Breast epithelium (tissue), 4 donors: ENCODE data around the gene TCEAL7. TPM values are rescaled to one million over a fixed set of nuclear protein-coding genes. Genes with fewer than 3 reads are reported as not detected.

Experiments used
- DNase-seq, 2 donors: peaks; one replicate each; pipeline ENCODE4 v3.0.0-alpha.2; 2019; ENCODE audit warnings: low spot score in 2 of 2
- H3K27ac ChIP-seq, 2 donors: fragments of 200-600 bp; sonication (generic) in 1 of 2; one replicate each; pipeline ENCODE4 v1.5.1; 2016 to 2019; ENCODE audit warnings: mild to moderate bottlenecking in 1 of 2
- H3K27me3 ChIP-seq, 2 donors: fragments of 200-600 bp; sonication (generic) in 1 of 2; one replicate each; pipeline versions ENCODE4 v1.5.1 to v1.6.0; 2017 to 2019; ENCODE audit warnings: control low read depth in 1 of 2, mild to moderate bottlenecking in 1 of 2
- H3K36me3 ChIP-seq: fragments of 200-600 bp; one replicate; pipeline ENCODE4 v1.5.1; 2019
- H3K4me1 ChIP-seq, 2 donors: fragments of 200-600 bp; sonication (generic); one replicate each; pipeline ENCODE4 v1.5.1; 2016 to 2019; ENCODE audit warnings: control low read depth in 1 of 2
- H3K4me3 ChIP-seq, 3 donors: fragments of 200-600 bp; sonication (generic); 1 replicate in 2 of 3; 2 replicates in 1 of 3; pipeline ENCODE4 v1.5.1; 2016 to 2019; ENCODE audit warnings: mild to moderate bottlenecking in 3 of 3, moderate library complexity in 2 of 3
- H3K9me3 ChIP-seq, 2 donors: fragments of 200-600 bp; sonication (generic) in 1 of 2; one replicate each; pipeline ENCODE4 v1.5.1; 2016 to 2019; ENCODE audit warnings: control low read depth in 1 of 2
- CTCF ChIP-seq, 3 donors: fragments of 450-650 bp; IDR thresholded peaks; one replicate each; pipeline ENCODE4 v1.5.1; 2016 to 2017; ENCODE audit warnings: antibody characterized with exemption in 3 of 3, mild to moderate bottlenecking in 3 of 3, moderate library complexity in 3 of 3
- POLR2A ChIP-seq: fragments of 450-650 bp; IDR thresholded peaks from one replicate; pipeline ENCODE4 v1.6.1; 2016; ENCODE audit warnings: antibody characterized with exemption, mild to moderate bottlenecking, moderate library complexity
- POLR2AphosphoS5 ChIP-seq, 3 donors: sonication (generic); formaldehyde crosslinking; IDR thresholded peaks; one replicate each; pipeline ENCODE4 v1.6.1; 2017; ENCODE audit warnings: antibody characterized with exemption in 3 of 3
- intact Hi-C: fragments of 100-400 bp; cut with DNase I; formaldehyde crosslinking; loops from one replicate; pipeline ENCODE4 v1.15.1; 2023; ENCODE audit warnings: low total_unique reads
- total RNA-seq, 3 donors: library from RNA; depleted of rRNA; stranded (reverse); fragments of >200 nt; gene quantifications; one replicate each; pipeline ENCODE4 v1.1.0, GENCODE V29; 2016

The TCEAL7 gene
- total RNA-seq, 3 donors from 2014 or later, result 2.9 to 11.1 (median 10.8) TPM

GRCh38 chrX:103369479-103369878, 39.4 kb downstream of the TCEAL7 start:
- DNase-seq, result no peak
- H3K9me3 ChIP-seq, result no peaks in the 10 kb centered on the region
- peaks cover 0 to 47% of the 10 kb centered on the region in 2 donors for H3K27me3 ChIP-seq
- intact Hi-C loops, result no loop called here
- no peaks in the 10 kb centered on the region for H3K4me1 ChIP-seq
- H3K36me3 ChIP-seq, result no peaks in the 10 kb centered on the region
- no peak overlapping the region for H3K27ac ChIP-seq
- TF ChIP-seq CTCF (IDR thresholded peaks at IDR 0.05) (no peak), POLR2AphosphoS5 (IDR thresholded peaks at IDR 0.05) (no peak), POLR2A (no peak)
- no peak overlapping the region for H3K4me3 ChIP-seq

GRCh38 chrX:103372886-103373285, 42.8 kb downstream of the TCEAL7 start:
- TF ChIP-seq POLR2AphosphoS5 (IDR thresholded peaks at IDR 0.05) (no peak), POLR2A (no peak), CTCF (IDR thresholded peaks at IDR 0.05) (no peak)
- Histone ChIP-seq H3K4me3 (no peak overlapping the region), H3K27me3 (peaks cover 0 to 43% of the 10 kb centered on the region in 2 donors), H3K36me3 (no peaks in the 10 kb centered on the region), H3K27ac (no peak overlapping the region), H3K9me3 (no peaks in the 10 kb centered on the region), H3K4me1 (no peaks in the 10 kb centered on the region)
- intact Hi-C loops, result no loop called here
- DNase-seq, result no peak

- Histone ChIP-seq H3K27ac (no peak overlapping the region), H3K9me3 (no peaks in the 10 kb centered on the region), H3K4me3 (no peak overlapping the region), H3K36me3 (no peaks in the 10 kb centered on the region), H3K4me1 (no peaks in the 10 kb centered on the region), H3K27me3 (peaks cover 0 to 40% of the 10 kb centered on the region in 2 donors)
- no peak for DNase-seq
- TF ChIP-seq CTCF (IDR thresholded peaks at IDR 0.05), result no peak
- TF ChIP-seq POLR2A, result no peak
- no peak for TF ChIP-seq POLR2AphosphoS5 (IDR thresholded peaks at IDR 0.05)
- intact Hi-C loops, result no loop called here
These were observed 43.5 kb downstream of the TCEAL7 start for GRCh38 chrX:103373581-103373980.

GRCh38 chrX:103376118-103376978, 46.3 kb downstream of the TCEAL7 start, which contains the start of gene BEX3:
Gene BEX3, plus strand, starts transcription at chrX:103376538. Its CDS starts 984 bp downstream, at chrX:103377522.
- intact Hi-C loops, result no loop called here
- TF ChIP-seq POLR2AphosphoS5 (IDR thresholded peaks at IDR 0.05), result peak in 1 of 3 donors; percentile 43
- TF ChIP-seq POLR2A, result no peak
- no peaks in the 10 kb centered on the region for H3K4me1 ChIP-seq
- H3K27ac ChIP-seq, result peak within 1 kb of the TSS; percentile 80 to 94
- H3K9me3 ChIP-seq, result no peaks in the 10 kb centered on the region
- H3K4me3 ChIP-seq, result peak within 1 kb of the TSS; percentile 62 to 82 (median 66)
- peaks cover 0 to 23% of the 10 kb centered on the region in 2 donors for H3K27me3 ChIP-seq
- DNase-seq, result peak; percentile 34 to 53
- no peaks in the 10 kb centered on the region for H3K36me3 ChIP-seq

GRCh38 chrX:103376979-103377324, 46.9 kb downstream of the TCEAL7 start:
- H3K4me3 ChIP-seq, result peak overlapping the region; percentile 62 to 82 (median 66)
- intact Hi-C loops, result no loop called here
- no peak for DNase-seq
- no peaks in the 10 kb centered on the region for H3K36me3 ChIP-seq
- no peaks in the 10 kb centered on the region for H3K4me1 ChIP-seq
- peak overlapping the region; percentile 80 to 94 for H3K27ac ChIP-seq
- no peaks in the 10 kb centered on the region for H3K9me3 ChIP-seq
- H3K27me3 ChIP-seq, result peaks cover 0 to 22% of the 10 kb centered on the region in 2 donors
- no peak for TF ChIP-seq POLR2AphosphoS5 (IDR thresholded peaks at IDR 0.05)
- no peak for TF ChIP-seq CTCF (IDR thresholded peaks at IDR 0.05)
- no peak for TF ChIP-seq POLR2A
